ENCODE data around the gene HOXB9.

GRCh38 chr17:48594538-48595277, 31.4 kb downstream of the HOXB9 start:
- TF ChIP-seq CTCF (IDR thresholded peaks at IDR 0.05) = no peak
- no peak for TF ChIP-seq ZSCAN18 (CRISPR knock-in tag; IDR thresholded peaks at IDR 0.05)
- TF ChIP-seq FOXJ3 (CRISPR knock-in tag; IDR thresholded peaks at IDR 0.05; ENCODE audit: borderline replicate concordance) = no peak

Measured in WTC11 (cell line).